Panc1 (cell line): ENCODE results near the gene CBFB.

Source experiments
- TCF7L2 ChIP-seq: IDR thresholded peaks from 2 replicates; pipeline ENCODE4 v1.6.1; 2011; ENCODE audit warnings: mild to moderate bottlenecking, low read depth, low read length, inconsistent platforms
- TF ChIP-seq, protein P1 (sequence below): fragments of 450-650 bp; IDR thresholded peaks from 2 replicates; pipeline ENCODE4 v1.5.1; 2017; ENCODE audit warnings: mild to moderate bottlenecking

DNA sequence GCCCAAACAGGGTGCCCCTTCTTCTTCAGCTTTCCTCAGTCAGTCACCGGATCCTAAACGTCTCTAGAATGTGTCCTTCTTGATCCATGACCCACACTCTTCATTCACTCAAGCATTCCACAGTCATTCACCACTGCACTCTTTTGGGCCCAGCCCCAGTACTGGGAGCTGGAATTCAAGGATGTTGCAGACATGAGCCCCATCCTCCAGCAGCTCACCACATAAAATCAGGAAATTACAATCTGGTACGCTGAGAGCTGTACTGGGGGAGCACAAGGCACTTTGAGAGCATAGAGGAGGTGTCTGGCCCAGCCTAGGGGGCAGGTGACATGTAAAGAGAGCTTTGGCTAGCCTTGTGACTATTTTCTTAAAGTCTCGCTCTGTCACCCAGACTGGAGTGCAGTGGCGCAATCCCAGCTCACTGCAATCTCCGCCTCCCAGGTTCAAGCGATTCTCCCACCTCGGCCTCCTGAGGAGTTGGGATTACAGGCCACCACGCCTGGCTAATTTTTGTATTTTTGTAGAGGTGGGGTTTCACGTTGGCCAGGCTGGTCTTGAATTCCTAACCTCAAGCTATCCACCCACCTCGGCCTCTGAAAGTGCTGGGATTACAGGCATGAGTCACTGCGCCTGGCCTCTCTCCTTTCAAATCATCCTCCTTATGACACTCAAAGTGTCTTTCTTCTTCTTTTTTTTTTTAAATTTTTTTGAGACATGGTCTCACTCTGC lies 21.9 kb upstream of the CBFB start:
- TF ChIP-seq, protein P1, sequence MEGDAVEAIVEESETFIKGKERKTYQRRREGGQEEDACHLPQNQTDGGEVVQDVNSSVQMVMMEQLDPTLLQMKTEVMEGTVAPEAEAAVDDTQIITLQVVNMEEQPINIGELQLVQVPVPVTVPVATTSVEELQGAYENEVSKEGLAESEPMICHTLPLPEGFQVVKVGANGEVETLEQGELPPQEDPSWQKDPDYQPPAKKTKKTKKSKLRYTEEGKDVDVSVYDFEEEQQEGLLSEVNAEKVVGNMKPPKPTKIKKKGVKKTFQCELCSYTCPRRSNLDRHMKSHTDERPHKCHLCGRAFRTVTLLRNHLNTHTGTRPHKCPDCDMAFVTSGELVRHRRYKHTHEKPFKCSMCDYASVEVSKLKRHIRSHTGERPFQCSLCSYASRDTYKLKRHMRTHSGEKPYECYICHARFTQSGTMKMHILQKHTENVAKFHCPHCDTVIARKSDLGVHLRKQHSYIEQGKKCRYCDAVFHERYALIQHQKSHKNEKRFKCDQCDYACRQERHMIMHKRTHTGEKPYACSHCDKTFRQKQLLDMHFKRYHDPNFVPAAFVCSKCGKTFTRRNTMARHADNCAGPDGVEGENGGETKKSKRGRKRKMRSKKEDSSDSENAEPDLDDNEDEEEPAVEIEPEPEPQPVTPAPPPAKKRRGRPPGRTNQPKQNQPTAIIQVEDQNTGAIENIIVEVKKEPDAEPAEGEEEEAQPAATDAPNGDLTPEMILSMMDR = no peak
- no peak for TF ChIP-seq TCF7L2
